HG02571 (cell line): ENCODE data around the gene CYP26C1.

Experiments used
- ATAC-seq: cut with Tn5 transposase; IDR thresholded peaks from one replicate; pipeline ENCODE4 v1.9.1; 2021; ENCODE audit warnings: mild to moderate bottlenecking, moderate library complexity; ENCODE audit not compliant: unreplicated experiment

The CYP26C1 gene, protein sequence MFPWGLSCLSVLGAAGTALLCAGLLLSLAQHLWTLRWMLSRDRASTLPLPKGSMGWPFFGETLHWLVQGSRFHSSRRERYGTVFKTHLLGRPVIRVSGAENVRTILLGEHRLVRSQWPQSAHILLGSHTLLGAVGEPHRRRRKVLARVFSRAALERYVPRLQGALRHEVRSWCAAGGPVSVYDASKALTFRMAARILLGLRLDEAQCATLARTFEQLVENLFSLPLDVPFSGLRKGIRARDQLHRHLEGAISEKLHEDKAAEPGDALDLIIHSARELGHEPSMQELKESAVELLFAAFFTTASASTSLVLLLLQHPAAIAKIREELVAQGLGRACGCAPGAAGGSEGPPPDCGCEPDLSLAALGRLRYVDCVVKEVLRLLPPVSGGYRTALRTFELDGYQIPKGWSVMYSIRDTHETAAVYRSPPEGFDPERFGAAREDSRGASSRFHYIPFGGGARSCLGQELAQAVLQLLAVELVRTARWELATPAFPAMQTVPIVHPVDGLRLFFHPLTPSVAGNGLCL

DNA sequence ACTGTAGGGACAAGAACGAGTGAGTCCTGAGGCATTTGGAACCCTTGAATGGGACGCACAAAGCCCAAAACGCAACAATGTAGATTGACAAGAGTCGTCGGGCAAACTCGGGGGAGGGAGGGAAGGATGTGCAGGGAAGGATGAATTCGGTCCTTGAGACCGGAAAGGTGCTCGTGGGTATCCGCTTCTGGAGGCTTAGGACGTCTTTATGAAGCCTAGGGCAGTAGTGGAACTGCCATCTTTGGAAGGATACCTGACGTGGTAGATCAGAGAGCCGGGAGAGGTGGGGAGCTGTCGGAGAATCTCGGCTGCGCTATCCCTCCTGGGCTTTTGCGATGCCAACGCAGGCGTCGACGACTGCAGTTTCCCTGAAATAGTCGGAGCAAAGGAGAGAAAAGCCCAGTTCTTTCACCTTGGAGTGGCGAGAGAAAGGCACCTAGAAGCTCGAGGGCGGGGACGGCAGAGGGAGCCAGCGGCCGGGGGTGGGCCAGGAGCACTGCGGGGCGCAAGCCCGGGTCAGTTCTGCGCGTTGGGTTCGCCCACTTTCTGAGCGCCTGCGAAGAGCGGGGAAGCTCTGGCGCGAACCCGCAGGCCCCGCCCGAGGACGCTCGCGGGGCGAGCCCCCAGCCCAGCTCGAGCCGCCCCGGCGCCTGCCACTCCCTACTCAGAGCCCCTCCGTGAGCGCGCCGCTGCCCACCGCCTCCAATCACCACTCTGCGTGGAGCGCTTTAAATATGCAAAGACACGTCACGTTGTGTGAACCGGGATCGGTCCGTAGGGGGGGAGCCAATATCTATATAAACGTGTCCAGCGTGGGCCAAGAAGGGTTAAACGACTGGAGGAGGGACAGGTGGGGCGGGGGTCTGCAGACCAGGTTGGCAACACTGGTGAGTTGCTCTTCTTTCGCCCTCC is at the start of gene CYP26C1:
Gene CYP26C1 (plus strand): TSS at position 824 of the 912 bp plus-strand sequence. CDS start 466 bp downstream, outside the sequence.
- ATAC-seq: no peak

DNA sequence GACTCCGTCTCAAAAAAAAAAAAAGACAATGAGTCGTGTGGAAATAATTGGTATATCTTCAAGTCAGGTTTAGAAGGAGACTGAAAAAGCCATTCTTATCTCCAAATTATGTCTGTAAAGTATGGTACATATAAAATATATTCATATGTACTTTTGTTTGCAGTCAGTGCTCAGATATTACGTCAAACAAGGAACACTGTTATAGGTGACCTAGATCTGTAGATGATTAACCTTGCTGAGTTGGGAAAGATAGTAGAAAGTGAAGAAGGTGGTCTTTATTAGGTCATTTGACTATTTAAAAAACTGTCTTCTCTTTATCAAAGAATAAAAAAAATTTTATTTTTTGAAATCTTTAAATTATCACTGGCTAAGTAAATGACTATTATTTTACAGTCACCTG is 44.9 kb upstream of the CYP26C1 start:
- no peak for ATAC-seq

- no peak for ATAC-seq
Observed at GRCh38 chr10:93023013-93023650, 37.5 kb upstream of the CYP26C1 start.

GRCh38 chr10:93026072-93026471 is 34.5 kb upstream of the CYP26C1 start:
- no peak for ATAC-seq

DNA sequence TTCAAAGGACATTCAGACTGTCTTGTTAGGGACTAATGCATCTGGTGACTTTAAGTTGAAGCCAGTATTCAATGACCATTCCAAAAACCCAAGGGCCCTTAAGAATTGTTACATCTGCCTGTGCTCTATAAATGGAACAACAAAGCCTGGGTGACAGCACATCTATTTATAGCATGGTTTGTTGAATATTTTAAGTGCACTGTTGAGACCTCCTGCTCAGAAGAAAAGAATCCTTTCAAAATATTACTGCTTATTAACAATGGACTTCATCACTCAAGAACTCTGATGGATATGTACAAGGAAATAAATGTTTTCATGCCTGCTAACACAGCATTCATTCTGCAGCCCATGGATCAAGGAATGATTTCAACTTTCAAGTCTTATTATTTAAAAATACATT is 33.1 kb upstream of the CYP26C1 start:
- ATAC-seq: no peak

DNA sequence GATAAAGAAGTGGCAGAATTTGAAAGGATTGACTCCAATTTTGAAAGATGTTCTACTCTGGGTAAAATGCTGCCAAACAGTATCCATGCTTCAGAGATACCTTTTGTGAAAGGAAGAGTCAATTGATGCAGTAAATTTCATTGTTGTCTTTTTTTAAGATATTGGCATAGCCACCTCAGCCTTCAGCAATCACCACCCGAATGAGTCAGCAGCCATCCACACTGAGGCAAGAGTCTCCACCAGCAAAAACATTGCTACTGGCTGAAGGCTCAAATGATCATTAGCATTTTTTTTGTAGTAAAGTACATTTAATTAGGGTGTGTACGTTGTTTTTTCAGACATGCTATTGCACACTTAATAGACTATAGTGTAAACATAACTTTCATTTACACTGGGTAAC is 31.7 kb upstream of the CYP26C1 start:
- no peak for ATAC-seq

DNA sequence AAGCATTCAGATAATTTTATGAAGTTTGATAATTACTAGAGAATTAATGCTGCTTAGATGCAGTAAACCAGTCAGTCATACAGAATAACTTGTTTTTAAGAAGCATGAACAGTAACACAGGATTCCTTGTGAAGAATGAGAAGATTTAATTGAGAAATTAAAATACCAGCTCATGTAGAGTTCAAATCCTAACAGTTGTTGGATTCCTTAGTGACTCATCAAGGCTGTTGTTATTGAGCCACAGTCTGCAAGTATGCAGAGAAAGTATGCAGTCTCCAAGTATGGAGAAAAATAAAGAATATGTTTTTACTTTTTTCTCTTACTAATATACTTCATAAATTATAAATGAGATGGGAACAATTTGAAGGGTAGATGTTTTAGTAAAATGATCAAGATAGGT is 30.2 kb upstream of the CYP26C1 start:
- no peak for ATAC-seq

GRCh38 chr10:93032105-93032808 is 28.3 kb upstream of the CYP26C1 start:
- no peak for ATAC-seq

DNA sequence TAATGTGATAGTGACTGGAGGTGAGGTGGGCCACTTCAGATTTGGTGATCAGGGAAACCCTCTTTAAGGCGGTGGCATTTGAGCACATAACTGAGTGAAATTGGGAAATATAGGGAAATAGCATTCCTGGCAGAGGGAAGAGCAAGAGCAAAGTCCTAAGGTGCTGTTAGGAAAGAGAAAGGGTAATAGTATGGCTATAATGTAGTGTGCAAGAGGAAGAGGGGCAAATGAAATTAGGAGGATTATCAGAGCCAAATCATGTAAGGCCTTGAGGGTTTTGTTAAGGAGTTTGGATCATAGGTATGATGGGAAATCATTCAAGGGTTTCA is 27.8 kb upstream of the CYP26C1 start:
- no peak for ATAC-seq

- no peak for ATAC-seq
Observed at GRCh38 chr10:93034426-93034825, 26.2 kb upstream of the CYP26C1 start.

- no peak for ATAC-seq
Observed at GRCh38 chr10:93039110-93039509, 21.5 kb upstream of the CYP26C1 start.

GRCh38 chr10:93039721-93040120 is 20.9 kb upstream of the CYP26C1 start:
- no peak for ATAC-seq

DNA sequence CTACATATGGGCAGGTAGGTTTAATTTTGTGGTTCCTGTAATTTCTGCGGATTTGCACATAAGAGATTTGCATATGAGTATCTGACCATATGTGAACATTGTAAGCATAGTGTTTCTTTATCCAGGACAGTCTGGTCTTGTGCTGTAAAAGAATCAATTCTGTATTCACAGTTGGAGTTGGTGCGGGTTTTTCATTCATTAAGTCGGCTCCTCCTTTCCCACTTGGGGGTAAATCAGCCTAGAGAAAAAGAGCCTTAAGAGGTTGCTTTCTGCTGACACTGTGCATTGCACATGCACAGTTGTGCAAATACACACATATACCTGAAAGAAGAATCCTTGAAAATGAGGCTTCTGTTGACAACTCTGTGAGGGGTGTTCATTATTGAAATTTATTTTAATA is 6.1 kb upstream of the CYP26C1 start:
- ATAC-seq: no peak

- ATAC-seq: no peak
Observed at GRCh38 chr10:93058139-93058538, 2.5 kb upstream of the CYP26C1 start.

GRCh38 chr10:93060887-93061593 is 442 bp downstream of the CYP26C1 start:
- no peak for ATAC-seq

- ATAC-seq: no peak
Observed at GRCh38 chr10:93061594-93062513, 1.3 kb downstream of the CYP26C1 start.

DNA sequence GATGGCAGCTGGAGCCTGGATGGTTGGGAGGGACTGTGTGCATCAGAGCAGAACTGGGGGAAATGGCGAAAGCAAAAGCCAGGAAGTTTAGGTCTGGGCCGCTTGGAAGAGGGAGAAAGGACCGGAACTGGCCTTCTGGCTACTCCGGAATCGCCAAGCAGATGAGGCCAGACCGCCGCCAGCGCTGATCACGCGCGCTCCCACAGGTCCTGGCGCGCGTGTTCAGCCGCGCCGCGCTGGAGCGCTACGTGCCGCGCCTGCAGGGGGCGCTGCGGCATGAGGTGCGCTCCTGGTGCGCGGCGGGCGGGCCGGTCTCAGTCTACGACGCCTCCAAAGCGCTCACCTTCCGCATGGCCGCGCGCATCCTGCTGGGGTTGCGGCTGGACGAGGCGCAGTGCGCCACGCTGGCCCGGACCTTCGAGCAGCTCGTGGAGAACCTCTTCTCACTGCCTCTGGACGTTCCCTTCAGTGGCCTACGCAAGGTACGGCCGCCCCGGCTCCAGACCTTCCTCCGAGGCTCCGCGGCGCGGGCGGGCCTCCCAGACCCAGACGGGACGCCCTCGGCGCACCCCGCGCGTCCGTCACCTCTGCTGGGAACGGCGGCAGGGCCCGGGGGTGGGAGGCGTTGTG is 2.0 kb downstream of the CYP26C1 start:
- ATAC-seq: no peak

- ATAC-seq: no peak
Observed at GRCh38 chr10:93063144-93063976, 2.8 kb downstream of the CYP26C1 start.
